Tongue (tissue), 1 donor: Measurements from ENCODE around the gene PTPA. TPM values are rescaled to one million over a fixed set of nuclear protein-coding genes. Genes with fewer than 3 reads are reported as not detected.

Experiments
- total RNA-seq: library from RNA; depleted of rRNA; stranded (reverse); fragments of >200 nt; gene quantifications from one replicate; pipeline ENCODE4 v1.2.3, GENCODE V29; 2014

Gene PTPA
- total RNA-seq, 1 donor from 2014 or later, result 92.3 TPM

Other genes starting within 250 kb of the PTPA start
- 7.3 TPM for gene KYAT1, start 229.5 kb upstream of the PTPA start, total RNA-seq
- 25.8 TPM for gene LRRC8A, start 229.3 kb upstream of the PTPA start, total RNA-seq
- gene PHYHD1, start 190.4 kb upstream of the PTPA start, total RNA-seq, result 26.0 TPM
- 9.5 TPM for gene DOLK, start 163.8 kb upstream of the PTPA start, total RNA-seq
- gene NUP188, start 163.7 kb upstream of the PTPA start, total RNA-seq, result 47.6 TPM
- 67.9 TPM for gene SH3GLB2, start 83.1 kb upstream of the PTPA start, total RNA-seq
- 25.2 TPM for gene MIGA2, start 74.8 kb upstream of the PTPA start, total RNA-seq
- gene DOLPP1, start 30.3 kb upstream of the PTPA start, total RNA-seq, result 9.9 TPM
- 51.5 TPM for gene CRAT, start 622 bp upstream of the PTPA start, total RNA-seq
- 10.4 TPM for gene IER5L, start 66.8 kb downstream of the PTPA start, total RNA-seq